IPS DF 6.9 (cell line): Measurements from ENCODE around the gene CR1L.
A peak's percentile ranks its signal among the peaks of the same experiment; 100 is the strongest.
"Not testable (repeated sequence)": the region's sequence is repeated elsewhere in the genome, so short reads cannot be mapped to it uniquely, and the experiment has no call there.

Source experiments
- DNase-seq: peaks from one replicate; pipeline ENCODE4 v3.0.0-alpha.2; 2013; ENCODE audit warnings: low read depth, low spot score
- H3K27ac ChIP-seq: one replicate; pipeline ENCODE4 v1.5.1; 2013; ENCODE audit warnings: low read length, control low read depth
- H3K27me3 ChIP-seq: 2 replicates; pipeline ENCODE4 v1.6.1; 2013; ENCODE audit warnings: mild to moderate bottlenecking, low read length; ENCODE audit not compliant: control insufficient read depth, insufficient read depth
- H3K36me3 ChIP-seq: 2 replicates; pipeline ENCODE4 v1.6.1; 2013; ENCODE audit warnings: low read length; ENCODE audit not compliant: control insufficient read depth, insufficient read depth
- H3K4me1 ChIP-seq: 2 replicates; pipeline ENCODE4 v1.6.1; 2013; ENCODE audit warnings: low read length; ENCODE audit not compliant: control insufficient read depth, insufficient read depth
- H3K4me3 ChIP-seq: 2 replicates; pipeline ENCODE4 v1.5.1; 2013; ENCODE audit warnings: mild to moderate bottlenecking, low read length
- H3K9me3 ChIP-seq: 2 replicates; pipeline ENCODE4 v1.6.1; 2013; ENCODE audit warnings: low read length, inconsistent platforms; ENCODE audit not compliant: control insufficient read depth, insufficient read depth
- WGBS: extraction: QIAGEN DNeasy Blood & Tissue Kit; methylation state at CpG from one replicate; pipeline ENCODE4 v1.1.7; 2013; ENCODE audit warnings: mixed read lengths, missing lambda C conversion rate; ENCODE audit not compliant: insufficient read length, insufficient coverage; 5-methylcytosine and 5-hydroxymethylcytosine counted together

Gene CR1L

DNA sequence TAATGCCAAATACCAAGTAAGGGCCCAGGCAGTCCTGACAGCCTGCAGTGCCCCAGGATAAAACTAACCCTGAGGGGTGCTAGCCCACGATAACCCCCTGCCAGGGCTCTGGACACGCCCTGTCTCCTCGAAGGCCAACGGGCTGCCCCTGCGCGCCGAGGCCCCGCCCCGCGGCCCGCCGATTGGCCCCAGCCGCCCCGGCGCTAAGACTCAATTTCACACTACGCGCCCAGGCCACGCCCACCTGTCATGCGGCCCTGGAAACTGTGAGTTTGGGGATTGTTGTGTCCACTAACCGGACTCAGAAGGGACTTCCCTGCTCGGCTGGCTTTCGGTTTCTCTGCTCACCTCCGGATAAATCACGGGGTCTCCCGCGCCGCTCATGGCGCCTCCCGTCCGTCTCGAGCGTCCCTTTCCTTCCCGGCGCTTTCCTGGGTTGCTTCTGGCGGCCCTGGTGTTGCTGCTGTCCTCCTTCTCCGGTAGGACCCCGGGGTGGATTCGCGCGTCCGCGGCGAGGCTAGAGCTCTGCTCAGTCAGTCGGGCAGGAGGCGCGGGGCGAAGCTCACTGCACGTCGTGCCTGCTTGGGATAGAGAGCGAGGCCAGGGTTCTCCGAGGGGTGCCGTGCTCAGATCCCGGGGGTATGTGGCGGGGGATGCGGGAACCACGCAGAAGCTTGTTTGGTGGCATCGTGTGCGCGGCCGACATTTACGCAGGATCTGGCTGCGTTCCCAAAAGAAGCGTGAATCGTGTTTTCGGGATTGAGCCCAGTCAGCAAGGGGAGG, at the start of gene CR1L:
TSS of gene CR1L (plus strand) at position 282 of the 783 bp plus-strand sequence. CDS start at position 383, 101 bp downstream.
- no peaks in the 10 kb centered on the region for H3K9me3 ChIP-seq
- H3K36me3 ChIP-seq: no peaks in the 10 kb centered on the region
- no peaks in the 10 kb centered on the region for H3K27me3 ChIP-seq
- DNase-seq: peak; percentile 41
- H3K27ac ChIP-seq: no peak within 1 kb of the TSS
- peaks cover 4% of the 10 kb centered on the region for H3K4me1 ChIP-seq
- peak within 1 kb of the TSS; percentile 70; the same call in 1 of the 2 replicates for H3K4me3 ChIP-seq
- no CpG with 5 or more reads among the region's 65 CpGs for WGBS

DNA sequence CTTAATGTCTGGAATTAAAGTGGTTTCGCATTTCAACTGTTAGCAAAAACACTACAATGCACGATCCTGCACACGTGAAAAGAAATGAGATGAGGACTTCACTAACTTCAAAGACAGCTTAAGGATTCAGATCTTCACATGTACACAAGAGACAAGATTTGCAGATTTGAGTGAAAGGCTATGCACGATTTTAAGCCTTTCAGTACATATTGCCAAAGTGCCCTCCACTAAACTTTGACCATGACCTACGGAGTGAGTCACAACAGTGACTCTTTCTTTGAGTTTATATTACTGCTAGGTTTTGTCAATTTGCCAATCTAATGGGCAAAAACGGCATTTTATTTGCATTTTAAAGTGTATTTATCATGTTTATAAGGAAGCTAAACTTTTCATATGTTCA, 41.2 kb upstream of the CR1L start:
- Histone ChIP-seq H3K27me3 (no peaks in the 10 kb centered on the region), H3K9me3 (no peaks in the 10 kb centered on the region), H3K4me3 (no peak overlapping the region), H3K27ac (no peak overlapping the region), H3K36me3 (no peaks in the 10 kb centered on the region), H3K4me1 (no peaks in the 10 kb centered on the region)
- no CpG with 5 or more reads among the region's 6 CpGs for WGBS
- no peak for DNase-seq

GRCh38 chr1:207605444-207606361, 39.2 kb upstream of the CR1L start:
- WGBS: no CpG with 5 or more reads among the region's 7 CpGs
- no peaks in the 10 kb centered on the region for H3K9me3 ChIP-seq

DNA sequence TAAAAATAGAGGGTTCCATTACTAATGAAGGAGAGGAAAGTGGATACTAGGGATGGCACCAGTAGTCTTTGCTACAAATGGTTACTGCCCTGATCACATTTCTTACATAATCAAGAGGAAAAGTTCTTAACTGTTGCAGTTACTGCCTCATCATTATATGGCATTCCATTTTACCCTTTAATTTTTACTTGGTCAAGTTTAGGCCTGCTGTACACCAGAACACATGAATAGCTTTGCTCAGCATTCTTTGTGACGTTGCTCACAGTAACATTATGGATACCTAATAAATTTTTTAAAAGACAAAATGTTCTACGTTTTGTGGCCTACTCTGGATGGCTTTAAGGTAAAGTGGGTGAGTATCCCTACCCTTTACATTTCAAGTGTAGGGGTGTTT, 38.6 kb upstream of the CR1L start:
- DNase-seq: no peak
- Histone ChIP-seq H3K27ac (no peak overlapping the region), H3K36me3 (no peaks in the 10 kb centered on the region), H3K27me3 (no peaks in the 10 kb centered on the region), H3K9me3 (no peaks in the 10 kb centered on the region), H3K4me3 (no peak overlapping the region), H3K4me1 (no peaks in the 10 kb centered on the region)
- no CpG with 5 or more reads among the region's 2 CpGs for WGBS

More at GRCh38 chr1:207605444-207606361, 39.2 kb upstream of the CR1L start:
- Histone ChIP-seq H3K4me3 (no peak overlapping the region), H3K27ac (no peak overlapping the region), H3K36me3 (no peaks in the 10 kb centered on the region), H3K4me1 (no peaks in the 10 kb centered on the region), H3K27me3 (no peaks in the 10 kb centered on the region)
- no peak for DNase-seq

DNA sequence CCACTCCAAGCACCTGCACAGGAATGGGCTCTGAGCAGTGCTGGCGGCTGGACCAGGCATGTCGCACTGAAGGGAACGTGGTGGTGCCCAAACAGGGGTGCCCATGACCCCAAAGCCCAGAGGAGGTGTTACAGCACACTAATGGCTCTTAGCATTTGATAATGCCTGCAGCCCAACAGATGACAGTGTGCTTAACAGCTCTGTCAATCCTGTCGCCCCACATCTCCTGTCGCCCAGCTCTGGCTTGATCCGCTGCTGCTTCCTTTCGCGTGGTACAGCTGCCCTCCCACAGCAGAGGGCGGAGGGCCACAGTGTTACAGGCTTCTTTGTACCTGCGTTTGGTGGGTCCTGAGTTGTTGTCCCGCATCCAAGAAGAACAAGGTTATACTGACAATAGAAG, 32.2 kb upstream of the CR1L start:
- Histone ChIP-seq H3K9me3 (no peaks in the 10 kb centered on the region), H3K36me3 (no peaks in the 10 kb centered on the region), H3K27ac (no peak overlapping the region), H3K4me1 (no peaks in the 10 kb centered on the region), H3K4me3 (no peak overlapping the region), H3K27me3 (no peaks in the 10 kb centered on the region)
- DNase-seq: no peak
- no CpG with 5 or more reads among the region's 11 CpGs for WGBS

DNA sequence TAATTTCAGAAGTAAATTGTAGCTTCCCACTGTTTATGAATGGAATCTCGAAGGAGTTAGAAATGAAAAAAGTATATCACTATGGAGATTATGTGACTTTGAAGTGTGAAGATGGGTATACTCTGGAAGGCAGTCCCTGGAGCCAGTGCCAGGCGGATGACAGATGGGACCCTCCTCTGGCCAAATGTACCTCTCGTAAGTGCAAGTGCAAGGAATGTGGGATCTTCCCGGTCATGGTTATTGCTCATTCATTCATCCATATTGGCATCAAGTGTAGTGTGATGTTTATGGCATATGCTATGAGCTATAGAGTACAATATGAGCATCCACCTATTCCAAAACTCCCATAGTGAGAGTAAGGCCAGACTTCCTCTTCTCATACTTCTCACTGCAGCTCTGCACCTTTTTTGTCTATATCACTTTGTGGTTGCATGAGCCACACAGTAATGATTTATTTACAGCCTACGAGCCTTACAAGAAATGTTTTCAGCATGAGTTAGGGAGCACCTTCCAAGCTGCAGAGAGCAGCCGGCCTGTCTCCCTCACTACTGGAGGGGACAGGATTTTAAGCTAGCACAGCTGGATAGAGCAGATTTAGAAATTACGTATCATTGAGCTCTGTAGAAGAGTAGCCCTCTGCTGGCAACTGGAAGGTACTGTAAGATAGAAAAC, 24.9 kb upstream of the CR1L start:
- WGBS: no CpG with 5 or more reads among the region's 7 CpGs
- H3K36me3 ChIP-seq: no peaks in the 10 kb centered on the region
- DNase-seq: no peak

GRCh38 chr1:207620543-207620893, 24.4 kb upstream of the CR1L start:
- Histone ChIP-seq H3K4me3 (no peak overlapping the region), H3K9me3 (no peaks in the 10 kb centered on the region), H3K27ac (no peak overlapping the region), H3K27me3 (no peaks in the 10 kb centered on the region), H3K36me3 (no peaks in the 10 kb centered on the region), H3K4me1 (peaks cover 2% of the 10 kb centered on the region; the same call in 1 of the 2 replicates)
- WGBS: no CpG with 5 or more reads among the region's 2 CpGs
- DNase-seq: no peak

More for the DNA sequence above, 24.9 kb upstream of the CR1L start:
- no peak overlapping the region for H3K4me3 ChIP-seq
- H3K27ac ChIP-seq: no peak overlapping the region
- H3K27me3 ChIP-seq: no peaks in the 10 kb centered on the region
- peaks cover 2% of the 10 kb centered on the region; the same call in 1 of the 2 replicates for H3K4me1 ChIP-seq
- no peaks in the 10 kb centered on the region for H3K9me3 ChIP-seq

GRCh38 chr1:207625504-207626071, 19.3 kb upstream of the CR1L start:
- not testable (repeated sequence) for H3K9me3 ChIP-seq, DNase-seq, H3K4me1 ChIP-seq, H3K27me3 ChIP-seq, H3K27ac ChIP-seq, H3K4me3 ChIP-seq, H3K36me3 ChIP-seq
- WGBS: no CpG with 5 or more reads among the region's 1 CpG

DNA sequence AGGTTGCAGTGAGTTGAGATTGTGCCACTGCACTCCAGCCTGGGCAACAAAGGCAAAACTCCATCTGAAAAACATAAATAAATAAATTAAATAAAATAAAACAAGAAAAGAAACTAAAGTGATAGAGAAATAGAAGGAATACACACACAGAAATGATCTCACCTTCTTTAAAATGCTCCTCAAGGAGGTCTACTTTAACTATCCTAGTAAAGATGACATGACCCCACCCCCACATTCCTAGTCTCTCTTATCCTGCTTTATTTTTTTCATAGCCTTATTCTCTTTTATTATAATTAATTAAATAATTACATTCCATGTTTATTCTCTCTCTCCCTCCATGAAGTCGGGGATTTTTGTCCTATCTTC, 18.0 kb upstream of the CR1L start:
- no peaks in the 10 kb centered on the region for H3K27me3 ChIP-seq
- DNase-seq: no peak
- H3K27ac ChIP-seq: no peak overlapping the region
- H3K9me3 ChIP-seq: no peaks in the 10 kb centered on the region
- no peak overlapping the region for H3K4me3 ChIP-seq
- no peaks in the 10 kb centered on the region for H3K36me3 ChIP-seq
- H3K4me1 ChIP-seq: no peaks in the 10 kb centered on the region
- WGBS: no CpG with 5 or more reads among the region's 1 CpG

DNA sequence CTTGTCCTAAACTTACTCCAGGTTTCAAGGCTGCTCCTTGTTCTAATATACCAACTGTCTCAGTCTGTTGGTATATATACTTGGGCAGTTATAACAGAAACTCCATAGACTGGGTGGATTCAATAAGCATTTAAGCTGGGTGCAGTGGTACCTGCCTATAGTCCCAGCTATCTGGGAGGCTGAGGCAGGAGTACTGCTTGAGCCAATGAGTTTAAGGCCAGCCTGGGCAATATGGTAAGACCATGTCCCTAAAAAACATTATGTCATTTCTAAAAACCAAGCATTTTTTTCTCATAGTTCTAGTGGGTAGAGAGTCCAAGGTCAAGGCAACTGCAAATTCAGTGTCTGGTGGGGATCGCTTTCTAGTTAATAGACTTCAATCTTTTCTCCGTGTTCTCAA, 17.4 kb upstream of the CR1L start:
- Histone ChIP-seq H3K9me3 (no peaks in the 10 kb centered on the region), H3K27me3 (no peaks in the 10 kb centered on the region), H3K4me3 (no peak overlapping the region), H3K36me3 (no peaks in the 10 kb centered on the region), H3K27ac (no peak overlapping the region), H3K4me1 (no peaks in the 10 kb centered on the region)
- WGBS: no CpG with 5 or more reads among the region's 2 CpGs
- no peak for DNase-seq
